ENCODE data around the gene ADAP1.
"Not testable (repeated sequence)": the region's sequence is repeated elsewhere in the genome, so short reads cannot be mapped to it uniquely, and the experiment has no call there.

DNA sequence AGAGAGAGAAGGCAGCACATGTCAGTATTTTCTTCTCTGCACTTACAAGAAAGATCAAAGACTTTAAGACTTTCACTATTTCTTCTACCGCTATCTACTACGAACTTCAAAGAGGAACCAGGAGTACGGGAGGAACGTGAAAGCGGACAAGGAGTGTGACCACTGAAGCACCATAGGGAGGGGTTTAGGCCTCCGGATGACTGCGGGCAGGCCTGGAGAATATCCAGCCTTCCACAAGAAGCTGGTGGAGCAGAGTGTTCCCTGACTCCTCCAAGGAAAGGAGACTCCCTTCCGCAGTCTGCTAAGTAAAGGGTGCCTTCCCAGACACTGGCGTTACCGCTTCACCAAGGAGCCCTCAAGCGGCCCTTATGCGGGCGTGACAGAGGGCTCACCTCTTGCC lies 6.5 kb upstream of the ADAP1 start:
- TF ChIP-seq, protein P1, sequence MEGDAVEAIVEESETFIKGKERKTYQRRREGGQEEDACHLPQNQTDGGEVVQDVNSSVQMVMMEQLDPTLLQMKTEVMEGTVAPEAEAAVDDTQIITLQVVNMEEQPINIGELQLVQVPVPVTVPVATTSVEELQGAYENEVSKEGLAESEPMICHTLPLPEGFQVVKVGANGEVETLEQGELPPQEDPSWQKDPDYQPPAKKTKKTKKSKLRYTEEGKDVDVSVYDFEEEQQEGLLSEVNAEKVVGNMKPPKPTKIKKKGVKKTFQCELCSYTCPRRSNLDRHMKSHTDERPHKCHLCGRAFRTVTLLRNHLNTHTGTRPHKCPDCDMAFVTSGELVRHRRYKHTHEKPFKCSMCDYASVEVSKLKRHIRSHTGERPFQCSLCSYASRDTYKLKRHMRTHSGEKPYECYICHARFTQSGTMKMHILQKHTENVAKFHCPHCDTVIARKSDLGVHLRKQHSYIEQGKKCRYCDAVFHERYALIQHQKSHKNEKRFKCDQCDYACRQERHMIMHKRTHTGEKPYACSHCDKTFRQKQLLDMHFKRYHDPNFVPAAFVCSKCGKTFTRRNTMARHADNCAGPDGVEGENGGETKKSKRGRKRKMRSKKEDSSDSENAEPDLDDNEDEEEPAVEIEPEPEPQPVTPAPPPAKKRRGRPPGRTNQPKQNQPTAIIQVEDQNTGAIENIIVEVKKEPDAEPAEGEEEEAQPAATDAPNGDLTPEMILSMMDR (IDR thresholded peaks at IDR 0.05) = not testable (repeated sequence)
- not testable (repeated sequence) for TF ChIP-seq EZH2 (IDR thresholded peaks at IDR 0.05)
